ENCODE results near the gene ACSL4.
"Not testable (repeated sequence)": the region's sequence is repeated elsewhere in the genome, so short reads cannot be mapped to it uniquely, and the experiment has no call there.

Gene ACSL4

DNA sequence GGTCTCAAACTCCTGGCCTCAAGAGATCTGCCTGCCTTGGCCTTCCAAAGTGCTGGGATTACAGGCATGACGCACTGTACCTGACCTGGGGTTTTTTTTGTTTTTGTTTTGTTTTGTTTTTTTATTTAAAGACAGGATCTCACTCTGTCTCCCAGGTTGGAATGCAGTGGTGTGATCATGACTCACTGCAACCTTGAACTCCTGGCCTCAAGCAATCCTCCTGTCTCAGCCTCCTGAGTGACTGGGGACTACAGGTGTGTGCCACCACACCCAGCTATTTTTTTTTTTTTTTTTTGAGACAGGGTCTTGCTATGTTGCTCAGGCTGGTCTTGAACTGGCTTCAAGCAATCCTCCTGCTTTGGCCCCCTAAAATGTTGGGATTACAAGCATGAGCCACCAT, 8.1 kb downstream of the ACSL4 start:
- DNase-seq: not testable (repeated sequence)

- no peak for DNase-seq
Observed at GRCh38 chrX:109720947-109721346, 12.1 kb downstream of the ACSL4 start.

DNA sequence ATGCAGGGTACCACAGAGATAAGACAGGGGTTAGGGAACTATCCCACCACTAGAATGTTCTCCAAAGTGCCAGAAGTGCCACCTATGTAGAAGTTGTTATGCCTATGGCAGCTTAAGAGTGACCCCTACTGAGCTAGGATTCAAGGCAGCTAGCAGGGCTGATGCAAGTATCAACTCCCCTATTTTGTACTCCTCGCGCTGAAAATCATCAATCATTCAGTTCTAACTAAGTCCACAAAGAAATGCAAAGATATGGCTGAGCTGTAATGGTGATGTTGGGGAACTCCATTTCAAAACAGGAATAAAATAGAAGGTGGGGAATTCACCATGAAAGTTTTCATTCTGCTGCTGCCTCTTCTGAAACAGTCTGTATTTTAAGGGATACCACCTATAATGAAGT, 13.8 kb downstream of the ACSL4 start:
- no peak for DNase-seq

GRCh38 chrX:109716431-109717028, 16.5 kb downstream of the ACSL4 start:
- no peak for DNase-seq

GRCh38 chrX:109714340-109714958, 18.6 kb downstream of the ACSL4 start:
- DNase-seq: no peak

DNA sequence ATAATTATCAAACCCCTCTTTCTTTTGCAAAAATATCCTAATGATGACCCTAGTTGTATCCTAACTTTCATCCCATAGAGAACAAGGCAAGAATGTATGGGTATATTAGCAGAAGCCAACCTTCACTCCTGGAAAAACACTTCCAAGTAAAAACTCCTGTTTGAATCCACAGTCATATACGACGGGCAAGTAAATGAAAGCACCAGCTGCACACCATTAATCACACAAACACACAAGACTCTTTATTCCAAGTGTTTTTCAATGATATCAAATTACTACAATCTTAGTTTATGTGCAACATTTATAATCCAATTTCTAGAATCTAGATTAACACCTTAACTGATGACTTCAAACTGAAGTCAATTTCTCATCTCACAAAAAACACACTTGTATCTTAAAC, 22.9 kb downstream of the ACSL4 start:
- no peak for DNase-seq

- no peak for DNase-seq
Observed at GRCh38 chrX:109709129-109709631, 23.9 kb downstream of the ACSL4 start.

- DNase-seq: no peak
Observed at GRCh38 chrX:109707720-109708119, 25.3 kb downstream of the ACSL4 start.

- DNase-seq: no peak
Observed at GRCh38 chrX:109707319-109707718, 25.7 kb downstream of the ACSL4 start.

GRCh38 chrX:109704563-109704962, 28.5 kb downstream of the ACSL4 start:
- DNase-seq: no peak

DNA sequence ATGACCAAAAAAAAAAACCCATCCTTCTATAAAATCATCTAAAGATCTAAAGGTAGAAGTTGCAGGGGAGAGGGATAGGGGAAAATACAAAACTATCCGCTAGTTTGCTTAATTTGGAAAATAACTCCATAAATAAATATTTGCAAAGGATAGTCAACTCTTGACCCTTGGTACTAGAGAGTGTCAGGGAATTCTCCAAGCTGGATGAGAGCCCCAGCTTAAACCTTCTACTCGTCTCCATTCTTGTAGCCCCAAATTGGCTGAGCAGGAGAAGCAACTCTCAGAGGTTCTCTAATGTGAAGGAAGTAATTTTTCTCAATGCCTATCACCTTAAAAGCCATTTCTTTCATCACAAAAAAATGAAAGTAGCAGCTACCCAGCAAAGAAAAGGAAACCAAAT, 35.2 kb downstream of the ACSL4 start:
- no peak for DNase-seq

DNA sequence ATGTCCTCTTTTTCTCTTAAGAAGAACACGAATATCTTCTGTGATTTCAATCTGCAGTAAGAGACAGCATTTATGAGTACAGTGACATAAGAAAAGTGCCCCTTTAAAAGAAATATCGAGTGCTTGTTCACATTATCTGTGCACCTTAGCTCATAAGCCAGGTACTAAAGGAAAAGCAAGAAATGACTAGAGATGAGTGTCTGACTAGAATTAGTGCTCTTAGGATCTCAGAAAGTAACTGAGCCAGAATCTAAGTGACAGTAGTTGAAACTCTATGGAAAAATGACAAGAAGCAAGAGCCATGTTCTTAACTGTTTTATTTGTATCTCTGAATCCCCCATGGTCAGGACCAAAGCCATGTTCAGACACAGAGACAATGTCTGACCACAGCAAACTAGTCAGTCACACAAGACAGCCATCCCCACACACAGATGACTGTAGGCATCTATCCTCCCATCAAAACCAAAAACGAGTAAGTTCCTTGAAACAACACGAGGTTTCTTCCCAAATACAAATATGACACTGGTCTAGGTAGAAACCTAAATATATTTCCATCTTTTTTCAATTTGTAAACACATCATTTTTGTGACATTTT, 36.8 kb downstream of the ACSL4 start:
- no peak for DNase-seq

- no peak for DNase-seq
Observed at GRCh38 chrX:109695637-109696036, 37.4 kb downstream of the ACSL4 start.

- DNase-seq: no peak
Observed at GRCh38 chrX:109691752-109692151, 41.3 kb downstream of the ACSL4 start.

DNA sequence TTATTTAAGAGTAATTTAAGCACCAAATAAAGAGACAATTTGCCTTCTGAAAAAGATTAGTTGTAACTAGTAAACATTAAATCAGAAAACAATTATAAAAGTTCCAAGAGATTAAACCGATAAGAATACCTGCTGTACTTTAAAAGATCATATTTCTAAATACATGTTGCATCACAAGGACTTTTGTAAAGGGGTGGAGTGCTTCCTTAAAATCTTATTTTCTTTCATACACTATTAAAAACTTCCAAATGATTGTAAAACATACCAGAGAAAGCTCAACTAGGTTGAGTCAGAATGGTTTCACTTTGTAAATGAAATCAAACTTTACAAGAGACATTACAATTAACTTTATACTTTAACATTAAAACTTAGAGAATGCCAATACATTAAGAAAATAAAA, 41.8 kb downstream of the ACSL4 start:
- DNase-seq: no peak

- DNase-seq: no peak
Observed at GRCh38 chrX:109687903-109688302, 45.2 kb downstream of the ACSL4 start.

GRCh38 chrX:109685656-109686078, 47.4 kb downstream of the ACSL4 start:
- DNase-seq: no peak

- DNase-seq: no peak
Observed at GRCh38 chrX:109684136-109684535, 48.9 kb downstream of the ACSL4 start.

- no peak for DNase-seq
Observed at GRCh38 chrX:109681475-109682081, 51.5 kb downstream of the ACSL4 start.

DNA sequence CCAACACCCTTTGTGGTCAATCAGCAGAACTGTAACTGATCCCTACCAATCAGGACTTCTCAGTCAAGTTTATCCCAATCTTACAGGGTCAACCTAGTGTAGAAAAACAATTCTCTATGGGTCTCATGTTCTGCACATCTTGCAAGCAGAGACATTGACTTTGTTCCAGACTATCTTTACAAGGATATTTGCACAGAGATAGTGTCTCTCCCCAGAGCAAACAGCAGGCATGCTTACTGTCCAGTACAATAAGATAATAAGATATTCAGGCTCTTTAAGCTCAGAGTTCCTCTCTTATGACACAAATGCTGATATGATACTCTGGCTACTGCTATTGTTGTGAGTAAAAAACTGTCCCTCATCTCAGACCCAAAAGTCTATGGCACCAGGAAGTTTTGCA, 53.2 kb downstream of the ACSL4 start:
- DNase-seq: no peak

DNA sequence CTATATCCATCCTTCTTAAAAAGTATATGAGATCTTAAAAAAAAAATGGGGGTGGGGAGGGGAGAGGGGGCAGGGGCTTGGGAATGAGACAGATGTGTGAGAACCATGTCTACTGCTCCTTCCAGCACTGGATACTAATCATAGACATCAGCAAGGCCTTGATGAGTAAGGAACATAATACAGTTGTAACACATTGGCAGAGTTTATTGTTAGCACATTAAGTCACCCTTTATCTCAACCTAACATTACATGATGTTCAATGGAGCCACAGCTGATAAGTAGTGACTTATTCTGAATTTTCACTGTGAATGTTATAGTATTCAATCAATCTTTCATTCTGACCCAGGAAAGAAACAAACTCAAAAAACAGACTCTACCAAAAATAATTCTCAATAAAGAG, 60.8 kb downstream of the ACSL4 start:
- no peak for DNase-seq

DNA sequence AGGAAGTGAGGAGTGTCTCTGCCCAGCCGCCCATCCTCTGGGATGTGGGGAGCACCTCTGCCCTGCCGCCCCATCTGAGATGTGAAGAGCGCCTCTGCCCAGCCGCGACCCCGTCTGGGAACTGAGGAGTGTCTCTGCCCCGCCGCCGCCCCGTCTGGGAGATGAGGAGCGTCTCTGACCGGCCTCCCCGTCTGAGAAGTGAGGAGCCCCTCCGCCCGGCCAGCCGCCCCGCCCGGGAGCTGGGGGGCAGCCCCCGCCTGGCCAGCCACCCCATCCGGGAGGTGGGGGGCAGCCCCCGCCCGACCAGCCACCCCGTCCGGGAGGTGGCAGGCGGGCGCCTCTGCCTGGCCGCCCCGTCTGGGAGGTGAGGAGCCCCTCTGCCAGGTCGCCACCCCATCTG, 61.9 kb downstream of the ACSL4 start:
- DNase-seq: not testable (repeated sequence)

- DNase-seq: no peak
Observed at GRCh38 chrX:109667986-109668385, 65.1 kb downstream of the ACSL4 start.

All from activated naive CD4-positive, alpha-beta T cell treated with Interleukin-2 at 50 U/mL for 16 hours (primary cell).